CD4-positive, alpha-beta T cell treated with Interleukin-12 subunit alpha and Interleukin-12 subunit beta, for 1 hour (primary cell): ENCODE results near the gene ATP5F1A.
"Not testable (repeated sequence)": the region's sequence is repeated elsewhere in the genome, so short reads cannot be mapped to it uniquely, and the experiment has no call there.

Source experiments
- DNase-seq: peaks from one replicate; pipeline ENCODE4 v3.0.0-alpha.2; 2020

Gene ATP5F1A

DNA sequence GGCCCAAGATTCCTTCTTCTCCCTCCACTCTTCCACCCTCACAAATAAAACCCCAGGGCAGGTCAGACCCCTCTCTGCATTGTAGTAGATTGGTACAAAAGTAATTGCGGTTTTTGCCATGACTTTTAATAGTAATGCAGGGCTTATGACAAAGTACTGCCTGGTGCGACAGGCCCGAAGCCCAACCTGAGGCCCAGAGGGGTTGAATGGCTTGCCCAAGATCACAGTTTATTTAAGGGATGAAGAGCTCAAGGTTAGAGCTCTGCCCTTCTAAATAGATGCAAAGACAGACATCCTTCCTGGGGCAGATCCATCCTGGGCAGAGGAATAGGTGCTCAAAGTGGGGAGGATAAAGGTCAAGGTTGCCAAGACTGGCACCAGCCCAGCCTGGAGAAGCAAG, 25.1 kb downstream of the ATP5F1A start:
- no peak for DNase-seq

DNA sequence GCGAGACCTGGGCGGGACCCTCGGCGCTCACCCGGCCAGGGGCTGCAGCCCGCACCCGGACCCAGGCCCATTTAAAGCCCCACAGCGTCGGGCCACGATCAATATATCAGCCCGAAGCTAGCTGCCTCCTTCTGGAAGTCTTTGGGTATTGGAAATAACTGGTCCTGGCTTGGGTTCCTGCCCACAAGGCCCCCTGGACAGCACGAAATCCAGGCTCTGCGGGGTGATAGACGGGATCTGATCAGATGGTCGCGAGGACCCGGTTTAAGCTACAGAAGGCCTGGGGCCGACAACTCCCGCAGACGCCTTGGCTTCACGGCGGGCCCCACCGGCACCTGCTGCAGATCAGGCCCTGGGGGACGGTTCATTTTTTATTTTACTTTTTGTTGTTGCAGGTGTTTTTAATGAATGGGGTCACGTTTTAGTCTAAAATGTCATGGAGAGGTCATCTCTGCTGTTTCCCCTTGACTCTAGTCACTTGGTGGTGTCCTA, 25.7 kb downstream of the ATP5F1A start:
- no peak for DNase-seq

DNA sequence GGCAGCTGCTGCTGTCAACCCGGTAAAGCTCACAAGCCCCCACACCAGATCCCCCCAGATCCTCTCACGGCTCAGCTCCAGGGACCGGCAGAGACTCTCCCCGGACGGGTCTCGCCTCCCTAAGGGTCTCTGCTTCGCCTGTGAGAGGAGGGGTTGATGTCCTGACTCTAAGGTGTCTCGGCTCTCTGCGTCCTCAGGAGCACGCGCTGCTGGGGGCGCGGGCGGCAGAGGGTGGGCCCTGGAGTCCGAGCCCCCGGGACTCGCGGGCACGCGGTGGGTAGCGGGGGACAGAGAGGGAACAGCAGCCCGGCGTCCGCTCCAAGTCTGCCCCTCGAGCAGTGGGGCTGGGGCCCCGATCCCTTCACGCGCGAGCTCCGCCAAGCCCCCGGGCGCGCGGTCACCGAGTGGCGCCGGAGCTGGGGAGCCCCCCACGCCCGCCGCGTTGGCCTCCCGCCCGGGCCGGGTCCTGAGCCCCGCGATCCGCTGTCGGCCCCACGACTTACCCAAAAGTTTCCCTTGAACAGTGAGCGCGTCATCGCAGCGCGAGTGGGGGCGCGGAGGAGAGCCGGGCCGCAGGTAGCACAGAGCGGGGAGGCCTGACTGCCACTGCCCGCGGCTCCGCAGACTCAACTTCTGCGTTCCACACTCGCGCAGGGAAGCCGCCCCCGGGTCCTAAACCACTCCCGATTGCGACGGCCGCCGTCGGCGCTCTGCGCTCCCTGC, 26.3 kb downstream of the ATP5F1A start, which contains the start of gene PSTPIP2:
PSTPIP2 (minus strand) TSS at position 608 of the 723 bp plus-strand sequence; CDS start at position 536, 72 bp downstream.
- peak; percentile 70 for DNase-seq

DNA sequence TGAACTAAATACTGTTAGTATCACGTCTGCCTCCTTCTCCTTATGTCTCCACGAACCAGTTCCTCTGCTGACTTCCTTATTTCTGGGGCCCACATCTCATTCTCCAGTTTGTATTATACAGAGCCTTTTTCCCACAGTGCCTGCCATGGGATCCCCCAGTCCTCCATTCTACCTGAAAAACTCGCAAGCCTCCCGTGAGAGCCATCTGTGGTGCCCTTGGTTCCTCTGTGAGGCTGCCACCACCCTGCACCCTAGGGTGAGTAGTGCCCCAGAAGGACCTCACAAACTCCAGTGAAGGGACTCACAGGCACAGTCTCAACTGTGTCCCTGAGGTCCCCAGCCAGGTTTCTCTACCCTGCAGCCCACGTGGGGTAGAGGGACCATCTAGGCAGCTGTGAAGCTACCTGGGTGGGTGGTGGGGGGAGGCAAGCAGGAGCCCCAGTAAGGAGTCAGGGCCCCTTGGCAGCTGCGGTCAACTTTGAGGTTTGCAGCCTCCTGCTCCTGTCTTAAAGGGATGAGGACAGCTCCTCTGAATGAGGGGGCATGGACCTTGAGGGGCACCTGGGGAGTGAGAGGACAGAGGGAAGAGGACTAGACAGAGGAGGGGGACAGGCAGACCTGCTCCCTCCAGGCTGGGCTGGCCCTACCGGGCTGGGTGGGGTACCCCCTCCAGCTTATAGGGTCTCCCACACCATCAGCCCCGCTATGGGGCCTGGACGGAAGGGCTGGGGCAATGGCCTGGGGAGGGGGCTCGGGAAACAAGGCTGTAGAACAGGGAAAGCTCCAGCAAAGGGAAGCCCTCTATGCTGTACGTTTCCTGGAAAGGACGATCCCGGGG, 27.1 kb downstream of the ATP5F1A start:
- DNase-seq: no peak

DNA sequence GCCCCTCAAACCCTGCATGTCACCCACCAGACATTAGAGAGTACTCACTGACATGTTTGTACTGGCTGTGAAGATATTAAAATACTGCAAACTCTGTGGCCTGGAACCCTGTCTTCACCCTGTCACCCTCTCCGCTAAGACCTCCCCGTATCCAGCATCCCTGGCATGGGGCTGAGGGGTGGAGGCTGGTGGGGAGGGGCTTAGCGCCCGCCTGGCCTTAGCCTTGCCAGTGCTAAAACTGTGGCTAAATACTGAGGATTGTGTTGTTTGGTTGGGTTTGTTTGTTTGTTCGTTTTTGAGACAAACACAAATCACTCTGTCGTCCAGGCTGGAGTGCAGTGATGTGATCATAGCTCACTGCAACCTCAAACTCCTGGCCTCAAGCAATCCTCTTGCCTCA, 27.9 kb downstream of the ATP5F1A start:
- DNase-seq: no peak

DNA sequence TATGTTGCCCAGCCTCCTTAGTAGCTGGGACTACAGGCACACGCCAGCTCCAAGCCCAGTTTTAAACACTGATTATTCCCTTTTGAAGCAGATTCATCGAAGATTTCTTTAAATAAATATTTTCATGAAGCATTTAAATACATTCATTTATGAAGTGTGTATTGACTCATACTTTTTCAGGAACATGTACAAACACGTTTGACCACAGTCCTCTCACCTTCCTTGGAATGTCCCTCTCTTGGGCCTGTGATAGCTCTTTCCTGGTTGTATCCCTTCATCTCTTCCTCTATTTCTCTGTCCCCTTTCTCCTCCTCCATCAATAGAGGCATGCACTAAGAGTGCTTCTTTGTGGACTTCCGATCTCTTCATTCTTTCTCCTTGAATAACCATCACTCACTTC, 28.6 kb downstream of the ATP5F1A start:
- DNase-seq: no peak

DNA sequence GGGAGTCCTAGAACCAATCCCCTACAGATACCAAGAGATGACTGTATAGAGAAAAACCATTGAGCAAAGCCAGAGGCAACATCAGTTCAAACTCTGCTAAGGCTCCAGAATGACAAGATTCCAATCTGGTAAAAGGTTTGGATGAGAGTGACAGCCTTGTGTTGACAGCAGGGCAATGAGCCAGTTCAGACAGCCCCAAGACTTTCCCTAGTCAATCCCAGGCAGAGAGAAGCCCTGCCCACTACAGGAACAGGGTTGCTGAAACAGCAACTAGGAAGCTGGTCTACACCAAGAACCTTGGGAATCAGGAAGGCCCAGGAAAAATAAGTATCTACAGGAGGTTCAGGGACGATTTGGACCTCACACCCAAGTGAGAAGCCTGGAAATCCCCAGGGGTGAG, 29.3 kb downstream of the ATP5F1A start:
- no peak for DNase-seq

DNA sequence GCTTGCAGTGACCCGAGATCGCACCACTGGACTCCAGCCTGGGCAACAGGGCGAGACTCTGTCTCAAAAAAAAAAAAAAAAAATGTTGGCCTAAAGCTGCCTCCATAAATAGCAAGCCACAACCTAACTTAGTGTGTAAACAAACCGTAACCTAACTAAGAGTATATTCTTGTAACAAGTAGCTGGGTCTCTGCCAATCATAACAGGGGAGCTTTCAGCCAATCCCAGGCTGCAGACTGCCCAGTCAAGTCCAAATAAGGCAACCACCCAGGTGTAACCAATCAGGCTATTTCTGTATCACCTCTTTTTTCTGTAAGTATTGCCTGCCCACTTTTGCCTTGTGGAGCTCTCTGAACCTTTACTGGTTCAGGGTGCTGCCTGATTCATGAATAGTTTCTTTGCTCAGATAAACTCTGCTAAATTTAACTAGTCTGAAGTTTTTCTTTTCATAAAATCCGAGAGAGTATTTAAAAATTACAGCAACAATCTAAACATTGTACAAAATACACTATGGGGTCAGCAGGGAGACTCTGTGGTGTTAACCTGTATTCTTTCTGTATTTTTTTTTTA, 30.6 kb downstream of the ATP5F1A start:
- DNase-seq: no peak

DNA sequence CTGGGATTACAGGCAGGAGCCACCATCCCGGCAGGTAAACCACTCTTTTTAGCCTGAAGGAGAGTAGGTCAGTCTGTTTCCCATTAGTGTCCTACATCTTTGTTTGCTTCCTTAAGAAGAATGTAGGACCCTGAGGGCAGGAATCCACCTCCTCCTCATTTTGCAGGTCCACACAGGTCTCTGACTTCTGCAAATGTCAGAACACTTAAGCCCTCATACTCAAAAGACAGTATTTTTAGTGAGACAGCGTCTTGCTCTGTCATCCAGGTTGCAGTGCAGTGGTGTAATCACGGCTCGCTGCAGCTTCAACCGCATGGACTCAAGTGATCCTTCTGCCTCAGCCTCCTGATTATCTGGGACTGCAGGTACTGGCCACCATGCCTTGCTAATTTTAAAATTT, 35.3 kb downstream of the ATP5F1A start:
- DNase-seq: no peak

DNA sequence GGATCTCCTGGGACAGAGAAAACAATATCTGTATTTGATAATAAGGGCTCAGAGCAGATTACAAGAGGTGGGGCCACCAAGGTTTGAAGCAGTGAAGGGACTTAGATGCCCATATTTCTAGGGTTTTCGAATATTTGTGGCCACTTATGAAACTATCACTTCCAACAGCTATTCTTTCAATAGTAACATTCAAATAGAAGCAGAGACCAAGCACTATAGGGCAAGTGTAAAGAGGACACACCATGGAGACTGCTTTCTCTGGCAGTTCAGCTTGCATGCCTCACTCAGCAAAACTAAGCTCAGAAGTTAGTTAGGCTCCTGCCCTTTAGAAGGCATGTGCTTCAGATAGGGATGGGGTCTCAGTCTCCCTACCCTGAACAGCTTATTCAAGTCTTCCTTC, 36.3 kb downstream of the ATP5F1A start:
- DNase-seq: no peak

DNA sequence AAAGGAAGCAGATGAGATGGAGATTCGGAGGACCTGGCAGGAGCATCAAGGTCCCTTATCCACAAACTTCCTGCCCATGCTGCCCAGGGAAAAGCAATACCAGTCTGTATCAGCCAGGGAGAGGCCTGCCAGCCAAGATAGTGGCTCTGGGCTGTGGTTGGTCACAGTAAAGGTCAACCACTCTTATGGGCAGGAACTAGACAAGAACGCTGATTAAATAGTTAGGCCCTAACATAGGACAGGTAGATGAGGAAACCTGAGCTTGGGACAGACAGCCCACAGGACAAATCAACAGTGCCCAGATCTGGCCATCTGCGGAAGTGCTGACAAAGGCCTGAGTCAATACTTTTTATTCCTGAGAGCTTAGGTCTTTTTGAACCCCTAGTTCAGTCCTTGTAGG, 36.7 kb downstream of the ATP5F1A start:
- no peak for DNase-seq

DNA sequence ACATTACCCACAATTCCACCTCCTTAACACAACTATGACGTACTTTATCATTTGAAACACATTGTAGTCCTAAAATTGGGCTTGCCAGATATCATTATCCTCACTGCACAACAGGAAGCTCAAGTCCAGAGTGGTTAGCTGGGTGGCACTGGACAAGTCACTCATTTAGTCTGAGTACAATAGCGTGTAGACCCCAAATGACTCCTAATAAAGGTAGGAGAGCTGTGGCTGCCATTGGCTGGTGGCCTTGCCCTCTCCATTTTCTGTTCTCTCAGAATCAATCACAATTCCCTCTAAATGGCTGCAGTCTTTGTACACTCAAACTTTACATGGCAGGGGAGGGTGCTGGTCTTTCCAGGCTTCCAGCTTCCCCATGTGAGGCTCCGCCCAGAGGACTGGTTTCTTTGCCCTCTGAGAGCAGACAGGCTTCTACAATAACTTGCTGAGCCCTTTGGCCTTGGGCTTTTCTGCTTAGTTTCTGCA, 37.7 kb downstream of the ATP5F1A start:
- DNase-seq: no peak

DNA sequence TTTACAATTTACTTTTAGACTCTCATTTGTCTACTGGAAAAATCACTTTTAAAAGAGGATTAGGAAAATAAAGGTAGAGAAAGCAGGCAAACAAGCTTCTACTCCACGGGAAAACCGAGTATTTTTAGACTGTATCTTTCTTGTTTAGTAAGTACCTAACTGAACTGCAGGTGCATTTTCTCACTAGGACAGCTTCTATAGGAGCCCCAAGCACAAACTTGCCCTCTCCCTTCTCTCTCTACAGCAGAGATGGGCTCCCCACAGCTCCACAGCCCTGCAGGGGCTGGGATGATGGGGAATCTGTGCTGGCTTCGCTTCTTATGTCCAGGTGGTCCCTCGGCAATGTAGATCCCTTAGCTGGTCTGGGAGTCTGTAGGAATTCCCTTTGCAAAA, 42.3 kb downstream of the ATP5F1A start:
- no peak for DNase-seq

DNA sequence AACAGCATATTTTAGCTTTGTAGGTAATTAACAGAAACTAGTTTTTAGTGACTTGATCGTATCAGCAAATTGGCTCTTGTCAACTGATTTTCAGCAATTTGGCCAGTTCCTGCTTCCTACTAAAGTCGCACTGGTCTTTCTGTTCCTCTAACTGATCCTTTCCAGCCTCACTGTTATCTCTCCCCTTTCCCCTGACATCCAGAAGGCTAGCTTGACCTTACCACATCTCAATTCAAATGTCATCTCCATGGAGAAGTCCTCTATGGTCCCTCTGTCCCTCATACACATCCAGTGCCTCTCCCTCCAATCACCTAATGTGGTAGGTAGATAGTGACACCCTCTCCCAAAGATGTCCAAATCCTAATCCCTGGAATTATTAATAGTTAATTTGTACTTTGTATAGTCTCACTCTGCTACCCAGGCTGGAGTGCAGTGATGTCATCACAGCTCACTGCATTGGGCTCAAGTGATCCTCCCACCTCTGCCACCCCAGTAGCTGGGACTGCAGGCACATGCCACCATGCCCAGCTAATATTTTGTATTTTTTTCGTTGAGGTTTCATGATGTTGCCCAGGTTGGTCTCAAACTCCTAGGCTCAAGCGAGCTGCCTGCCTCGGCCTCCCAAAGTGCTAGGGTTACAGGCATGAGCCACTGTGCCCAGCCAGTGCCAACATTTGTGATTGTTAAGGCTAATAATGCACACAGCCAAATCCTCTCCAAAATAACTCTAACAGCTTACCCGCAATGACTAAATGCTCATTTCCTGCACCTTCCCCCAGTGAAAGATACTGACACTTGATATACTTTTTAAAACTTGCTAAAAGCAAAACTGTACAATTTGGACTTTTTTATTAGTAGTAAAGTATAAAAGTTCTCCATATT, 42.9 kb downstream of the ATP5F1A start:
- DNase-seq: peak; percentile 34

DNA sequence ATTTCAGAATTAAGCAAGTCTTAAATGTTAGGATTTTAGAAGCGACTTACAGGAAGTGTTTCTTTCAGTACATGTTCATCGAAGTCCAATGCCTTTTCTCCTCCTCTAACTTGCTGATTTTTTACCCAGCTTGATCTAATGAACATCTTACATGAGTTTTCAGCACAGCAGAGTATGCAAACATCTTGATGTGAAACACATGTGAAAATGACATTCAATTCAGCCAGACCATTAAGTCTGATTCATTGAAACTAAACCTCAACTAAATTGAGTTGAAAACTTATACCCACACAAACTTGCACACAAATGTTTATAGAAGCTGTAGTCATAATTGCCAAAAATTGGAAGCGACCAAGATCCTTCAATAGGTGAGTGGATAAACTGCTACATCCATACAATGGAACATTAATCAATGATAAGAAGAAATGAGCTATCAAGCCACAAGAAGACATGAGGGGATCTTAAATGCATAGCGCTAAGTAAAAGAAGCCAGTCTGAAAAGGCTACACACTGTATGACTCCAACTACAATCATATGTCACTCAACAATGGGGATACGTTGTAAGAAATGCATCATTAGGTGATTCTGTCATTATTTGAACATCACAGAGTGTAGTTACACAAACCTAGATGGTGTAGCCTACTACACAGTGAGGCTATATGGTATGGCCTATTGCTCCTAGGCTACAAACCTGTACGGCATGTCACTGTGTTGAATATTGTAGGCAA, 44.6 kb downstream of the ATP5F1A start:
- no peak for DNase-seq

DNA sequence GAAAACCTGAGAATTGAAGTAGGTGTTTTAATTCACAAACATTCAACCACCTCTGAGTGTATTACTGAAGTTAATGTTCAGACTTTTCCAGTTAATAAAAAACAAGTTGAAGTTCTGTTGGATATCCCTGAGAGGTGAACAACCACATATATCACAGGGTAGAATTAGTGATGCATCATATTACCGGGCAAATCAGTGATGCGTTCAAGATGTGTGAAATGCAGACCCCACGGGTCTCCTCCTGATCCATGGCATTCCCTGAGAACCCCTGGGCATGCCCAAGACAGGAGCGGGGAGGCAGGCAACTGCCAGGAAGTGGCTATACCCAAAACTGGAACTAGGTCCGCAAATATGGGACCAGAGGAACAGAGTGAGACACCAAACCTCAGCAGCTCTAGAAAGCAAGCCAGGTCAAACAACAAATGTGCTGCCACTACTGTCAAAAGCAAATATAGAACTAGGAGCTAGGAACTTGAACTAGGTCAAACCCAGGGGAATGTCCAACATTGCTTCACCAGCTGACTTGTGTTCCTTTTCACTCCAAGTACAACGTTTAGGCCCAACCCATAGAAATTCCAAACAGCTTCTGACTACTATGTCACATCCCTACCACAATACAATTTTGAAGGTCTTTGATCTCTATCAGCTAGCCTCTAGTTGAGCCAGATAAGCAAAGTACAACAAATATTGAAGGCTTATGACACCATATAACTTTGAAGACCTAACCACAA, 46.2 kb downstream of the ATP5F1A start:
- DNase-seq: no peak

DNA sequence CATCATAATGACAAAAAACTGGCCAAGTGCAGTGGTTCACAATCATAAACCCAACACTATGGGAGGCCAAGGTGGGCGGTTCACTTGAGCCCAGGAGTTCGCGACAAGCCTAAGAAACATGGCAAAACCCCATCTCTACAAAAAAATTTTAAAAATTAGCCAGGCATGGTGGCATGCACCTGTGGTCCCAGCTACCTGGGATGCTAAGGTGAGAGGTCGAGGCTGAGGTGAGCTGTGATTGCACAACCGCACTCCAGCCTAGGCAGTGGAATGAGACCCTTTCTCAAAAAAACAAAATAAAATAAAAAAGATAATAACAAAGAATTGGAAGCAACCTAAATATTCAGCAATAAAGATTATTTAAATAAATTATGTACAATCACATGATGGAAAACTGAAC, 47.8 kb downstream of the ATP5F1A start:
- DNase-seq: no peak

DNA sequence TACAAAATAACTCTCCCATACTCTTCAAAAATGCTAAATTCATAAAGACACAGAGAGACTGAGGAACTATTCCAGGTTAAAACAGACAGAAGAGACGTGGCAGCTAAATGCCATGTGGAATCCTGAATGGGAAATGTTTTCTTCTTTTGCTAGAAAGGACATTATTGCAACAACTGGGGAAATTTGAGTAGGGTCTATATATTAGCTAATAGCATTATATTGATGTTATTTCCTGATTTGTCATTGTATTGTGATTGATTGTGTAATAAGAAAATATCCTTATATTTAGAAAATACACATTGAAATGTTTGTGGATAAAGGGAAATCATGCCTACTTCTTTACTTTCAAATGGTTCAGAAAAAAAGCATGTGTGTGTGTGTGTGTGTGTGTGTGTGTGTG, 49.5 kb downstream of the ATP5F1A start:
- no peak for DNase-seq

DNA sequence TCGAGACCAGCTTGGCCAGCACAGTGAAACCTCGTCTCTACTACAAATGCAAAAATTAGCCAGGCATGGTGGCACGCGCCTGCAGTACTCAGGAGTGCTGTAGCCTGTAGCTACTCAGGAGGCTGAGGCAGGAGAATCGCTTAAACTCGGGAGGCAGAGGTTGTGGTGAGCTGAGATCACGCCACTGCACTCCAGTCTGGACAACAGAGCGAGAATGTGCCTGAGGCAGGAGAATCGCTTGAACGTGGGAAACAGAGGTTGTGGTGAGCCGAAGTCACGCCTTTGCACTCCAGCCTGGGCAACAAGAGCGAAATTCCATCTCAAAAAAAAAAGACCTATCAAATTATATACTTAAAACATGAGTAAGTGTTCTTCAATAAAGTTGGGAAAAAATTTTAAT, 50.7 kb downstream of the ATP5F1A start:
- DNase-seq: not testable (repeated sequence)

DNA sequence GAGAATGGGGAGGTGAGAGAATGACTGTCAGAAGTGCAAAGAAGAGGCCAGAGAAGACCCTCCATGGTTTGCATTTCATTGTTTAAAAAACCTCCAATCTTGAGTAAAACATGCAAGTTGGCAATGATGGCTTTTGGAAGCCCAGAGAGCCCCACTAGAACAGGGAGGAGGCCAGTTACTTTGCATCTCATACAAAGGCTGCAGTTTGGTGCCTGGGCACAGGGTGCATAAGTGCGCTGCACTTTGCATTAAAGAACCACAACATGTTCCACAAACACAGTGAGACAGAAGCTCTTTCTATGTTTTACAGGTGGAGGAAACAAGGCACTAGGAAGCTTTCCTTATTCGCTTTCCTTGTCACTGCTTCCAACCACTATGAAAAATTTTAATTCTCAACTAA, 51.4 kb downstream of the ATP5F1A start:
- no peak for DNase-seq

DNA sequence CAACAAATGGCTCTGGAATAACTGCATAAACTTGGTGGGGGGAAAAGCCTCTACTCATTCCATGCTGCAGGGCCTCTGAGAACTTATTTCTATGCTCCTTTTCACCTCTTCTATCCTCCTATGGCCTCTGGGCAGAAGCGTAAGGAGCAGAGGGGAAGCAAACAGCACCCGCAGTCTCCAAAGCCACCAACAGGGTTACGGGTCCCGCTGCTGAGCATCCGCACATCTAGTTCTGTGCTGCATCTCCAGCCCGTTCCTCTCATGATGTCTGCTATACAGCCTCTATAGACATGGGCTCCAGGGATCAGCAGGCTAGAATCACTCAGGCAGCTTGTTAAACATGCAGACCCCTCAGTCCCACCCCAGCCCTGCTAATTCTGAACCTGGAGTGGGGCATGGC, 52.0 kb downstream of the ATP5F1A start:
- DNase-seq: no peak
